Common myeloid progenitor, CD34-positive (primary cell): ENCODE data around the gene LTA4H.

Experiments
- CTCF ChIA-PET: fragments of 350-600 bp; sonication (Branson Sonifier 250); formaldehyde crosslinking; loops from one replicate; lab custom pipeline; 2021; ENCODE audit warnings: antibody characterized with exemption; lab: Charles Lee
- POLR2A ChIA-PET: fragments of 350-600 bp; sonication (Branson Sonifier 250); formaldehyde crosslinking; loops from one replicate; lab custom pipeline; 2021; ENCODE audit warnings: antibody characterized with exemption; lab: Charles Lee
- DNase-seq, 3 donors: peaks; one replicate each; pipeline versions ENCODE4 v3.0.0 to v3.0.0-alpha.2; 2013
- H3K27ac ChIP-seq, 2 experiments: 1 replicate in 1 of 2; 2 replicates in 1 of 2; pipeline ENCODE4 v1.7.0; 2013; ENCODE audit warnings: inconsistent platforms in 2 of 2, low read length in 2 of 2, mild to moderate bottlenecking in 2 of 2, low read depth in 1 of 2, moderate library complexity in 1 of 2; ENCODE audit not compliant: severe bottlenecking in 2 of 2, insufficient read depth in 1 of 2, poor library complexity in 1 of 2
- H3K27me3 ChIP-seq, 5 experiments: replicated peaks in 2 of 5; 1 replicate in 3 of 5; 2 replicates in 2 of 5; pipeline versions ENCODE4 v1.6.1 to v1.7.0; 2013; ENCODE audit warnings: low read length in 4 of 5, mild to moderate bottlenecking in 2 of 5, moderate library complexity in 2 of 5, inconsistent platforms in 1 of 5; ENCODE audit not compliant: insufficient read depth in 5 of 5, control insufficient read depth in 4 of 5
- H3K36me3 ChIP-seq, 4 experiments: 1 replicate in 2 of 4; 2 replicates in 2 of 4; pipeline versions ENCODE4 v1.6.1 to v1.7.0; 2013; ENCODE audit warnings: low read length in 3 of 4, control low read depth in 1 of 4, mild to moderate bottlenecking in 1 of 4; ENCODE audit not compliant: control insufficient read depth in 4 of 4, insufficient read depth in 4 of 4
- H3K4me1 ChIP-seq, 4 experiments: 1 replicate in 3 of 4; 2 replicates in 1 of 4; pipeline versions ENCODE4 v1.6.1 to v1.7.1; 2013; ENCODE audit warnings: low read length in 3 of 4, mild to moderate bottlenecking in 3 of 4, control low read depth in 1 of 4, inconsistent platforms in 1 of 4, moderate library complexity in 1 of 4; ENCODE audit not compliant: control insufficient read depth in 4 of 4, insufficient read depth in 4 of 4; ENCODE audit errors: control extremely low read depth in 1 of 4
- H3K4me3 ChIP-seq, 7 experiments: 1 replicate in 4 of 7; 2 replicates in 3 of 7; pipeline versions ENCODE4 v1.5.1 to v1.7.0; 2013; ENCODE audit warnings: mild to moderate bottlenecking in 7 of 7, low read length in 6 of 7, moderate library complexity in 6 of 7, inconsistent platforms in 2 of 7, low read depth in 2 of 7, control low read depth in 1 of 7; ENCODE audit not compliant: insufficient read depth in 4 of 7, control insufficient read depth in 1 of 7; ENCODE audit errors: extremely low read depth in 1 of 7
- H3K9me3 ChIP-seq, 5 experiments: 1 replicate in 4 of 5; 2 replicates in 1 of 5; pipeline versions ENCODE4 v1.6.1 to v1.7.1; 2013; ENCODE audit warnings: low read length in 4 of 5, mild to moderate bottlenecking in 2 of 5, inconsistent platforms in 1 of 5, low read depth in 1 of 5, moderate library complexity in 1 of 5; ENCODE audit not compliant: control insufficient read depth in 4 of 5, insufficient read depth in 2 of 5; ENCODE audit errors: control extremely low read depth in 1 of 5
- WGBS: methylation state at CpG from one replicate; pipeline ENCODE4 v1.1.5; 2013; ENCODE audit not compliant: insufficient coverage; 5-methylcytosine and 5-hydroxymethylcytosine counted together

Gene LTA4H

GRCh38 chr12:96033549-96034389 lies 1.6 kb downstream of the LTA4H start:
- H3K27me3 ChIP-seq, result no peaks in the 10 kb centered on the region
- H3K9me3 ChIP-seq, result no peaks in the 10 kb centered on the region
- WGBS, result 100% methylated on average over 1 of the region's 7 CpGs
- ChIA-PET POLR2A (no interaction called here), CTCF (interaction anchor here (1.8 kb wide), 1 partner anchor 22 kb away, joined by 6 read pairs; no protein-coding TSS in a partner anchor)
- peaks cover 5 to 25% (median 17%) of the 10 kb centered on the region in 4 experiments for H3K4me1 ChIP-seq
- no peak for DNase-seq
- peak overlapping the region in 1 of 2 experiments; percentile 87 for H3K27ac ChIP-seq
- H3K4me3 ChIP-seq, result peak overlapping the region in 6 of 7 experiments; percentile 11 to 99 (median 93)
- no peaks in the 10 kb centered on the region for H3K36me3 ChIP-seq

- 89% methylated on average over 2 of the region's 2 CpGs for WGBS
- ChIA-PET POLR2A (no interaction called here), CTCF (no interaction called here)
- no peaks in the 10 kb centered on the region for H3K9me3 ChIP-seq
- no peaks in the 10 kb centered on the region for H3K27me3 ChIP-seq
- H3K36me3 ChIP-seq, result peaks cover 9 to 30% (median 23%) of the 10 kb centered on the region in 4 experiments
- DNase-seq, result no peak
- no peak overlapping the region for H3K27ac ChIP-seq
- H3K4me3 ChIP-seq, result no peak overlapping the region
- H3K4me1 ChIP-seq, result peaks cover 5 to 19% (median 10%) of the 10 kb centered on the region in 4 experiments
These were observed 5.6 kb downstream of the LTA4H start for GRCh38 chr12:96029826-96030225.

- no CpG with 5 or more reads among the region's 1 CpG for WGBS
- Histone ChIP-seq H3K4me1 (peaks cover 0 to 6% (median under 1%) of the 10 kb centered on the region in 4 experiments), H3K36me3 (peaks cover 9 to 38% (median 28%) of the 10 kb centered on the region in 4 experiments), H3K9me3 (no peaks in the 10 kb centered on the region), H3K27ac (no peak overlapping the region), H3K4me3 (no peak overlapping the region), H3K27me3 (no peaks in the 10 kb centered on the region)
- no peak for DNase-seq
- POLR2A ChIA-PET, result no interaction called here
- CTCF ChIA-PET, result no interaction called here
These were observed 6.8 kb downstream of the LTA4H start for GRCh38 chr12:96028538-96028937.

- Histone ChIP-seq H3K4me3 (no peak overlapping the region), H3K4me1 (no peaks in the 10 kb centered on the region), H3K9me3 (no peaks in the 10 kb centered on the region), H3K27me3 (no peaks in the 10 kb centered on the region), H3K36me3 (peaks cover 9 to 57% (median 41%) of the 10 kb centered on the region in 4 experiments), H3K27ac (no peak overlapping the region)
- DNase-seq, result no peak
- ChIA-PET CTCF (no interaction called here), POLR2A (interaction anchor here (0.8 kb wide), 1 partner anchor 9 kb away, joined by 4 read pairs; the partner anchor contains the start of gene LTA4H)
- no CpG with 5 or more reads among the region's 1 CpG for WGBS
These were observed 9.1 kb downstream of the LTA4H start for GRCh38 chr12:96026331-96026730.

GRCh38 chr12:96025518-96025917 lies 9.9 kb downstream of the LTA4H start:
- ChIA-PET POLR2A (interaction anchor here (0.8 kb wide), 1 partner anchor 10 kb away, joined by 4 read pairs; the partner anchor contains the start of gene LTA4H), CTCF (no interaction called here)
- Histone ChIP-seq H3K36me3 (peaks cover 9 to 63% (median 43%) of the 10 kb centered on the region in 4 experiments), H3K27ac (no peak overlapping the region), H3K9me3 (no peaks in the 10 kb centered on the region), H3K27me3 (no peaks in the 10 kb centered on the region), H3K4me3 (no peak overlapping the region), H3K4me1 (no peaks in the 10 kb centered on the region)
- no peak for DNase-seq
- 100% methylated on average over 3 of the region's 4 CpGs for WGBS

GRCh38 chr12:96020314-96021003 lies 14.9 kb downstream of the LTA4H start:
- Histone ChIP-seq H3K4me1 (no peaks in the 10 kb centered on the region), H3K36me3 (peaks cover 12 to 65% (median 37%) of the 10 kb centered on the region in 4 experiments), H3K27ac (peak overlapping the region in 1 of 2 experiments; percentile 5), H3K9me3 (no peaks in the 10 kb centered on the region), H3K27me3 (no peaks in the 10 kb centered on the region), H3K4me3 (no peak overlapping the region)
- ChIA-PET POLR2A (no interaction called here), CTCF (interaction anchor here (1.0 kb wide), 1 partner anchor 11 kb away, joined by 3 read pairs; no protein-coding TSS in a partner anchor)
- WGBS, result no CpG with 5 or more reads among the region's 3 CpGs
- no peak for DNase-seq
